Measurements from ENCODE around the gene WDR75. TPM values are rescaled to one million over a fixed set of nuclear protein-coding genes. Genes with fewer than 3 reads are reported as not detected.

Gene WDR75
- total and polyA plus RNA-seq, 9 of the 15 experiments (the other 6 are each of a cell fraction or from before 2014, with no cell fraction given): 50.9 to 111 (median 76.4) TPM

DNA sequence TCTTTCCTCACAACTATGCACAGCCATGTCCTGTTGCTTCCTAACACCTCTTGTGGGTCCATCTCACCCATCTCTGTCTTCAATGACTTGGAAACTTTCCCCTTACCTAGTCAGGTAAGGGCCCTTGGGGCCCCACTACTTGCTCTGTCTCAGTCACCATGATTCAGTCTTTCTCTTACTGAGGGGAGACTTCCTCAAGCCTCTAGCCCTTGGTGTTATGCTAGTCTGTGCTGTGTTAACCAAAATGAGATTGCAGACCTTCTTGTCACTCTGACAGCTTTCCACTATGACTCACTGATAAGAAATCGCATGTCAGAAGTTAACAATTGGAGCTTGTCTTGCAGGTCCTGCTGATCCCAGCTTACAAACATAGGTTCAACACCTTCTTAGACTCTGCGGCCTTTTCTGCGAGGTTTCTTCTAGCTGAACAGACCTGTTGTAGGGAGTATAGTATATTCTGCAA, 65.3 kb downstream of the WDR75 start (continued):
- TF ChIP-seq MEF2A (IDR thresholded peaks at IDR 0.05; ENCODE audit: control insufficient read depth, low read depth, low read length) (no peak), ZNF311 (CRISPR knock-in tag; IDR thresholded peaks at IDR 0.05) (no peak), SOX6 (IDR thresholded peaks at IDR 0.05) (peak; percentile 96), SRSF3 (IDR thresholded peaks at IDR 0.05; ENCODE audit: insufficient read depth, low read length) (no peak), RCOR1 (IDR thresholded peaks at IDR 0.05; ENCODE audit: borderline replicate concordance in 1 of 2, low read depth in 2 of 2, low read length in 2 of 2) (peak in 1 of 2 experiments; percentile 89; a peak in 3 of 4 replicates), EP400 (IDR thresholded peaks at IDR 0.05) (0 out of 2 replicates have a peak, but pooled peaks have one; percentile 30), MBD2 (IDR thresholded peaks at IDR 0.05; ENCODE audit: borderline replicate concordance, low read depth) (no peak), SREBF1 (IDR thresholded peaks at IDR 0.05; ENCODE audit: borderline replicate concordance, low read depth, low read length) (no peak), TCF3 (CRISPR knock-in tag; IDR thresholded peaks at IDR 0.05) (peak; percentile 77), NFRKB (IDR thresholded peaks at IDR 0.05; ENCODE audit: low read depth) (peak; percentile 53; the same call in 1 of the 2 replicates), ZZZ3 (IDR thresholded peaks at IDR 0.05) (no peak), GTF2A2 (tag; IDR thresholded peaks at IDR 0.05) (no peak), EP300 (IDR thresholded peaks at IDR 0.05; ENCODE audit: low read length) (peak; percentile 91), HSF4 (CRISPR knock-in tag; IDR thresholded peaks at IDR 0.05; ENCODE audit: borderline replicate concordance) (no peak), NFIX (CRISPR knock-in tag; IDR thresholded peaks at IDR 0.05; ENCODE audit: low read depth) (no peak), ELF4 (CRISPR knock-in tag; IDR thresholded peaks at IDR 0.05) (no peak), KLF6 (CRISPR knock-in tag; IDR thresholded peaks at IDR 0.05; ENCODE audit: borderline replicate concordance) (no peak), RAD51 (IDR thresholded peaks at IDR 0.05; ENCODE audit: borderline replicate concordance, low read depth) (no peak), L3MBTL2 (IDR thresholded peaks at IDR 0.05) (no peak), SMARCE1 (IDR thresholded peaks at IDR 0.05) (peak; percentile 97), PTTG1 (tag; IDR thresholded peaks at IDR 0.05; ENCODE audit: low read depth) (no peak), PRPF4 (IDR thresholded peaks at IDR 0.05; ENCODE audit: insufficient read depth, low read depth, low read length, poor library complexity, severe bottlenecking) (no peak)
- TF ChIP-seq, protein P1, sequence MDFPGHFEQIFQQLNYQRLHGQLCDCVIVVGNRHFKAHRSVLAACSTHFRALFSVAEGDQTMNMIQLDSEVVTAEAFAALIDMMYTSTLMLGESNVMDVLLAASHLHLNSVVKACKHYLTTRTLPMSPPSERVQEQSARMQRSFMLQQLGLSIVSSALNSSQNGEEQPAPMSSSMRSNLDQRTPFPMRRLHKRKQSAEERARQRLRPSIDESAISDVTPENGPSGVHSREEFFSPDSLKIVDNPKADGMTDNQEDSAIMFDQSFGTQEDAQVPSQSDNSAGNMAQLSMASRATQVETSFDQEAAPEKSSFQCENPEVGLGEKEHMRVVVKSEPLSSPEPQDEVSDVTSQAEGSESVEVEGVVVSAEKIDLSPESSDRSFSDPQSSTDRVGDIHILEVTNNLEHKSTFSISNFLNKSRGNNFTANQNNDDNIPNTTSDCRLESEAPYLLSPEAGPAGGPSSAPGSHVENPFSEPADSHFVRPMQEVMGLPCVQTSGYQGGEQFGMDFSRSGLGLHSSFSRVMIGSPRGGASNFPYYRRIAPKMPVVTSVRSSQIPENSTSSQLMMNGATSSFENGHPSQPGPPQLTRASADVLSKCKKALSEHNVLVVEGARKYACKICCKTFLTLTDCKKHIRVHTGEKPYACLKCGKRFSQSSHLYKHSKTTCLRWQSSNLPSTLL (IDR thresholded peaks at IDR 0.05): no peak
- TF ChIP-seq, protein P2, sequence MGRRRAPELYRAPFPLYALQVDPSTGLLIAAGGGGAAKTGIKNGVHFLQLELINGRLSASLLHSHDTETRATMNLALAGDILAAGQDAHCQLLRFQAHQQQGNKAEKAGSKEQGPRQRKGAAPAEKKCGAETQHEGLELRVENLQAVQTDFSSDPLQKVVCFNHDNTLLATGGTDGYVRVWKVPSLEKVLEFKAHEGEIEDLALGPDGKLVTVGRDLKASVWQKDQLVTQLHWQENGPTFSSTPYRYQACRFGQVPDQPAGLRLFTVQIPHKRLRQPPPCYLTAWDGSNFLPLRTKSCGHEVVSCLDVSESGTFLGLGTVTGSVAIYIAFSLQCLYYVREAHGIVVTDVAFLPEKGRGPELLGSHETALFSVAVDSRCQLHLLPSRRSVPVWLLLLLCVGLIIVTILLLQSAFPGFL (CRISPR knock-in tag; IDR thresholded peaks at IDR 0.05): no peak
- TF ChIP-seq, protein P3, sequence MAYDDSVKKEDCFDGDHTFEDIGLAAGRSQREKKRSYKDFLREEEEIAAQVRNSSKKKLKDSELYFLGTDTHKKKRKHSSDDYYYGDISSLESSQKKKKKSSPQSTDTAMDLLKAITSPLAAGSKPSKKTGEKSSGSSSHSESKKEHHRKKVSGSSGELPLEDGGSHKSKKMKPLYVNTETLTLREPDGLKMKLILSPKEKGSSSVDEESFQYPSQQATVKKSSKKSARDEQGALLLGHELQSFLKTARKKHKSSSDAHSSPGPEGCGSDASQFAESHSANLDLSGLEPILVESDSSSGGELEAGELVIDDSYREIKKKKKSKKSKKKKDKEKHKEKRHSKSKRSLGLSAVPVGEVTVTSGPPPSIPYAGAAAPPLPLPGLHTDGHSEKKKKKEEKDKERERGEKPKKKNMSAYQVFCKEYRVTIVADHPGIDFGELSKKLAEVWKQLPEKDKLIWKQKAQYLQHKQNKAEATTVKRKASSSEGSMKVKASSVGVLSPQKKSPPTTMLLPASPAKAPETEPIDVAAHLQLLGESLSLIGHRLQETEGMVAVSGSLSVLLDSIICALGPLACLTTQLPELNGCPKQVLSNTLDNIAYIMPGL (CRISPR knock-in tag; IDR thresholded peaks at IDR 0.05): no peak
